8988T (cell line): ENCODE results near the gene NHS.
"Not testable (repeated sequence)": the region's sequence is repeated elsewhere in the genome, so short reads cannot be mapped to it uniquely, and the experiment has no call there.

Experiments used
- DNase-seq: peaks from one replicate; pipeline ENCODE4 v3.0.0; 2011

Gene NHS

GRCh38 chrX:17553961-17554482 is 179.0 kb downstream of the NHS start:
- no peak for DNase-seq

- DNase-seq, result no peak
These were observed 179.9 kb downstream of the NHS start for GRCh38 chrX:17554914-17555313.

- DNase-seq, result no peak
These were observed 180.8 kb downstream of the NHS start for GRCh38 chrX:17555846-17556245.

GRCh38 chrX:17559728-17560379 is 184.9 kb downstream of the NHS start:
- DNase-seq, result no peak

GRCh38 chrX:17560385-17560784 is 185.4 kb downstream of the NHS start:
- DNase-seq, result no peak

- DNase-seq, result no peak
These were observed 188.1 kb downstream of the NHS start for GRCh38 chrX:17563076-17563475.

GRCh38 chrX:17563515-17563914 is 188.5 kb downstream of the NHS start:
- DNase-seq, result no peak

GRCh38 chrX:17564689-17565409 is 189.8 kb downstream of the NHS start:
- no peak for DNase-seq

GRCh38 chrX:17566740-17567139 is 191.7 kb downstream of the NHS start:
- DNase-seq, result no peak

- DNase-seq, result no peak
These were observed 192.2 kb downstream of the NHS start for GRCh38 chrX:17567187-17567586.

- no peak for DNase-seq
These were observed 192.8 kb downstream of the NHS start for GRCh38 chrX:17567821-17568220.

GRCh38 chrX:17568804-17569203 is 193.8 kb downstream of the NHS start:
- not testable (repeated sequence) for DNase-seq

- no peak for DNase-seq
These were observed 204.0 kb downstream of the NHS start for GRCh38 chrX:17579026-17579425.

- no peak for DNase-seq
These were observed 205.6 kb downstream of the NHS start for GRCh38 chrX:17580539-17581152.

GRCh38 chrX:17581641-17582040 is 206.6 kb downstream of the NHS start:
- no peak for DNase-seq

- DNase-seq, result no peak
These were observed 209.3 kb downstream of the NHS start for GRCh38 chrX:17584248-17584681.

GRCh38 chrX:17585006-17585405 is 210.0 kb downstream of the NHS start:
- no peak for DNase-seq

- DNase-seq, result no peak
These were observed 212.4 kb downstream of the NHS start for GRCh38 chrX:17587366-17587765.

GRCh38 chrX:17588303-17588702 is 213.3 kb downstream of the NHS start:
- no peak for DNase-seq

GRCh38 chrX:17590892-17591740 is 216.1 kb downstream of the NHS start:
- DNase-seq, result no peak

GRCh38 chrX:17591741-17592110 is 216.7 kb downstream of the NHS start:
- no peak for DNase-seq

- DNase-seq, result no peak
These were observed 217.1 kb downstream of the NHS start for GRCh38 chrX:17592117-17592516.

- DNase-seq, result no peak
These were observed 219.7 kb downstream of the NHS start for GRCh38 chrX:17594693-17595092.
